GM21526 (cell line): ENCODE data around the gene CD99L2.

Experiments used
- ATAC-seq: cut with Tn5 transposase; IDR thresholded peaks from one replicate; pipeline ENCODE4 v1.9.1; 2021; ENCODE audit warnings: moderate library complexity; ENCODE audit not compliant: unreplicated experiment, low FRiP score

Gene CD99L2

DNA sequence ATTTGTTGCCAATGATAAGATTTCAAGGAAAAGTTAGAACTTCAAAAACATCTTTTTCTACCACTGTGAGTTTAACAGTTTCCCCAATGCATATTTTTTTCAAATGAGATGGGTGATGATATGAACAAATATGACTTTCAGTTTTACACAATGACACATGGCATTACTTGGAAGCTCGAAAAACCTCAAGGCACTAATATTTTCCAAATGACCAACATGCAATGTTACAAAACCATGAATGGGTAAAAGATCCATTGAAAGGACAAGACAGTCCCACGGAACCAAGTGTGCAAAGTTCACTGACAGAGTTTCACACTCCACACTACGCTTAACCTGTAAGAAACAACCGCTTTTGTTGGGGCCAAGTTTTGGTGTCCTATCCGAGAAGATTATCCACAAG lies 84.5 kb downstream of the CD99L2 start:
- ATAC-seq = no peak

DNA sequence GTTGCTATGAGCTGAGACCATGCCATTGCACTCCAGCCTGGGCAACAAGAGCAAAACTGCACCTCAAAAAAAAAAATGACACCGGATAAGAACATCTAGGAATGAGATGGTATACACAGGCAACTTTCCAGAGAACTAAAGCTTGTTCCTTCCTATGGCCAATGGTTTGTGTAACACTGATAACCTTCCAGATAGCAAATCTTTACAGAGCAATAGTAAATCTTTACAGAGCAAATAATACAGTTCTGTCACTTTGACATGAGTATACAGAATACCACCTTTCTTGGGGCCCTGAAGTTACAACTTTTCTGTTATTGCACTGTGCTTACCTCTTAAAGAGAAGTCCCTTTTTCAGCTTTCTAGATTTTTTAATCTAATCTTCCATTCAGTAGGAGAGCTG lies 91.6 kb downstream of the CD99L2 start:
- ATAC-seq = no peak

DNA sequence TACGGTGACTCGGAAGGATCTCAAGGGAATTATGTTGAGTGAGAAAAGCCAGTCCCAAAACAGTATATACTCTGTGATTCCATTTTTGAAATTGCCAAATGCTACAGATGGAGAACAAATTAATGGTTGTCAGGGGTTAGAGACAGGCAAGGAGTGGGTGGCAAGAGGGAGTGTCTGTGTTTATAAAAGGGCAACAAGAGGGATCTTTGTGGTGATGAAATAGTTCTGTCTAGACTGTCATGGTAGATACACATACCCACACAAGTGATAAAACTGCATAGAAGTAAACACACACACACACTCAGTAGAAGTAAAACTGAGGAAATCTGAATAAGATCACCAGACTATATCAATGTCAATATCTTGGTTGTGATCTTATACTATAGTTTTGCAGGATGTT lies 92.7 kb downstream of the CD99L2 start:
- ATAC-seq = no peak

DNA sequence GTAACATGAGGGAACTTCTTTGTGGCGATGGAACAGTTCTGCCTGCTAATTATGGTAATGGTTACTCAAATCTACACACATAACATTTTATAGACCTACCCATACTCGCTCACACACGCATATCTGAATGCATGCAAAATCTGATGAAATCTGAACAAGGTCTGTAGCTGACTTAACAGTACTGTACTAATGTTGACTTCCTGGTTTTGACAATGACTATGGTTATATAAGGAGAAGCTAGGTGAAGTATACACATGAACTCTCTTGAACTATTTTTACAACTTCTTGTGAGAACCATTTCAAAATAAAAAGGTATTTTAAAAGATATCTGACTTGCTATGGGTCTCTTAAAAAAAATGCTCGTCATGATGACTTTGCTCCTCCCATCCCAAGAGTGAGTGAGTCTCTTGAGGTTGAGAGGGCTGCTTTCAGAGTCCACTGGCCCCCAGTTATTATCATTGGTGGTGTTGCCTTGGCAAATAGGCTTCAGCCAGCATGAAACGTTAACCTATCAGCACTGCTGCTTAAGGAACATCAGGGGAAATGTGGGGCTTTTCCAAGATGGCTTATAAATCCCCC lies 105.4 kb downstream of the CD99L2 start:
- no peak for ATAC-seq

DNA sequence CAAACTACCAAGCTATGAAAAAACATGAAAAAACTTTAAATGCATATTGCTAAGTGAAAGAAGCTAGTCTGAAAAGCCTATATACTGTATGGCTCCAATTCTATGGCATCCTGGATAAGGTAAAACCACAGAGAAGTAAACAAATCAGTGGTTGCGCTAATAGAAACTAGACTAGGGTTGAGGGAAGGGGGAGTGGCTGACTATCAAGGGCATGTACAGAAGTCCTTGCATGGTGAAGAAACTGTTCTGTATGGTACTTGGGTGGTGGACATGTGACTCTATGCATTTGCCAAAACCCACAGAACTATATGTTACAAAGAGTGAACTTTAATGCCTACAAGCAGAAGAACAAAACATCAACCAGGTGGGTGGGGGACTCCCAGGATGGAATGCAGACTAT lies 108.4 kb downstream of the CD99L2 start:
- ATAC-seq = peak; percentile 49

DNA sequence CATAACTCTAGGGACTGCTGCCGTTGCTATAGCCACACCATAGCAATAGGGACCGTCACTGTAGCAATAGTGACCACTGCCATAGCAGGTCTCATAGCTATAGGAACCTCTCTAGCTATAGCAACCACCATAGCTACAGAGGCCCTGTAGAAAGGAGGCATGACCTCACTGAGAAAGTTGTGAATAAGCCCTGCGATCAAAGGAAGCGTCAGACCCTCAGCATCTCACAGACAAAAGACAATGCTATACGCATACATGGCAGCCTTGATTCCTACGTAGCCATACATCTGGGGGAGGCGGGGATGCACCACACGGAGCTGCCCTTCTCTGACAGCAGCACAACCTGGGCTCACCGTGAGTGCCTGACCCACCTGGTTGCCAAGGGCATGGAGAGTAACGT lies 116.8 kb downstream of the CD99L2 start:
- no peak for ATAC-seq

DNA sequence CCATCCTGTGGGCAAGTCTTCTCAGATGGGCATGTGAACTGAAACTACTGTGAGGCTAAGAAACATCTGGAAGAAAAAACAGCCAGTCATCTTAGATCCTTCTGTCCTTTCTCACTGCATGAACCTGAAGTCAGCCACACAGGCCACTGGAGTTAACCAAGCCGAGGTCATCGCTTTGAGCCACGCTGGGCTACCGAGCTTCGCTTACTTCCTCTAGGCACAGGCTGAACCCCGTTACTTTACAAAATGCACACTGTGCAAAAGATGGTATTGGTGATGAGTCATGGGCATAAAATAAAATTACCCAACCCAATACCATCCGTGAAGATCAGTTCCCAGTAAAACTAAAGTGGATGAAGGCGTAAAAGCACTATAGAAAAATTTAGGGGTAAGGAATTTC lies 119.1 kb downstream of the CD99L2 start:
- ATAC-seq = no peak

DNA sequence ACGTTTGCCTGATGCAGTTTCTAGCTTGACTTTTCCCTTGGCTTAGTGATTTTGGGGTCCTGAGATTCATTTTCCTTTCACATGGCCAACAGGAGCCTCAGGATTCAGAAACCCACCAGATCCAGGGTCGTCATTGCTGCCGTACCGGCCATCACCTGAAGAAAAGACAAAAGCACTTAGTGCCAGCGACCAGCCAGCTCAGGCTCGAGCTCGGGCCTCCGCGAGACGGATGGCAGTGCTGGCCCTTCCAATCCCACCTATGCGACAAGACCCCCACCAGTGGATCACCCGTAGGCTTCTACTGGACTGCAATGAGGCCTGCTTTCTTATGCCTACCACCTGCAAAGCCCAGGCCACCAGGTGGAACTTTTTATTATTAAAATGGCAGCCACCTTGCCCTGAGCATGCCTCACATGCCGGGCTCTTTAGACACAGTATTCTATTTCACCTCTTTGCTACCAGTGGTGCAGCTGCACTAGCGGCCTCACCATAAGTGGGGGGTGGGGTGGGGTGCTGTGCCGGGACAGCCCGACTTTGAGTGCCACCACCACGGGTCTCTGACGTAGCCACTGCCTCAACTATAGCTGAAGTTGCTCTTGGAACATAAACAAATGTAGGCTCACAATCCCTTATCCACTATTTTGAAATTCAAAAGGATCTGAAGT lies 121.0 kb downstream of the CD99L2 start:
- no peak for ATAC-seq

DNA sequence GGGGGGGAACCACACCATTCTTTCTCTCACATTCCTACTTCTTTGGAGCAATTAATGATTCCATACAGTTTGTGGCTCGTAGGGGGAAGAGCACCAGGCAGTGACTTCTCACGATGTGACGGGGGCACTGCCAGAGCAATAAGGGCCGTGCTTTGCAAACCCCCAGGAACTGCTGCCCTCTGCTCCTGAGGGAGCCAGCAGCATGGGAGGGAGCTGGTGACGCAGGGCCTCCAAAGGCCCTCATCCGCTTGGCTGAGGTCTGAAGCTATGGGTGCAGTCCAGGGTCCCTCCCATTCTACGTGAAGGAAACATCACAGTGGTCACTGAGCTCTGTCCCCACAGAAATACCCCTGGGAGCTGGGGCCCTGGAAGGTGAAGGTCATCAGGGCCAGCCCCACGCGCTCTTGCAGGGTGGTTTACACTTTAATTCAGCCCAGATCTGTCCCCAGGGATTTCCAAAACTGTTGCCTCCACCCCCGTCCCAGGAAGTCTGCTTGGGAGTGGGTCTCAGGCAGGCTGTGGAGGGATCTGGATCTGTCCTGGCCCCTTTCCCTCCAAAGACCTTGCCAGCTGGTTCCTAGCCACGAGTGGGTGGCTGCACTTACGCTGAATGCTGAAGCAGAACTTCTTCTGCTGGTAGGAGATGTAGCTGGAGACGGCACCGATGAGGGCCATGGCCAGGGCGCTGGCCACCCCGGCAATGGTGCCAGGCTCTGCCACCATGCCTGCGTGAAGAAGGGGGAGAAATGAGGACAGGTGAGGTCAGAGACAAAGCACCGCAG lies 122.7 kb downstream of the CD99L2 start:
- ATAC-seq = no peak

DNA sequence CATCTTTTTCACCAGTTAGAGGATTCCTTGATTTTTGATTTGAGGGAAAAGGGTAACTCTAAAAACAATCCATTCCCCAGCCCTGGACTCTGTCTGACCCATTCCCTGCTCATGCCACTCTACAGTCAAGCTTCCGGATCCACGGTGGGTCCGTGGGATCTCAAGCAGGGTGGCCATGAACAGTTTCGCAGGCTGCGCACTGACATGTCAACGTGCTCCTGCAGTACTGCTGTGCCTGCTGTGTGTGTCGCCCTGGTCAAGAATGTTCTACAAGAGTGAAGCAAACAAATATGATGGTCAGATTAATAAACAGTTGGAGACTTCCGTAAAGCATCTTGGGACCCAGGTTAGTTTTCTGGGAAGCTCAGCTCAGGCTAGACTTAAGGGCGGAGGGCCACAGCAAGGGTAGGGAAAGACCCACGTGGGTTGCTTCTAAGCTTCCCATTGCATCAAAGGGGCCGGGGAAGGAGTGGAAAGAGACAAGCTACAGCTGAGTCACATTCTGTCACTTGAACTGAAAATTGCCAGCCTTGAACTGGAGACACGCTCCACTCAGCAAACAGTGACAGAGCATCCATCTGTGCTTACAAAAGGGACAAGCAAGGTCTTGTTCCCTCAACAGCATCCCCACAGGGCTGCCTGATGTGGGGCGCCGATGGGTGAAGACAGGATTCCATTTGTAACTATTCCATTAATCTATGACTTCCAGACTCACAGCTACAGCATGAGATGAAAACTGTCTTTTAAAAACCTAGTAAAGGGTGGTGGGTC lies 123.5 kb downstream of the CD99L2 start:
- no peak for ATAC-seq

DNA sequence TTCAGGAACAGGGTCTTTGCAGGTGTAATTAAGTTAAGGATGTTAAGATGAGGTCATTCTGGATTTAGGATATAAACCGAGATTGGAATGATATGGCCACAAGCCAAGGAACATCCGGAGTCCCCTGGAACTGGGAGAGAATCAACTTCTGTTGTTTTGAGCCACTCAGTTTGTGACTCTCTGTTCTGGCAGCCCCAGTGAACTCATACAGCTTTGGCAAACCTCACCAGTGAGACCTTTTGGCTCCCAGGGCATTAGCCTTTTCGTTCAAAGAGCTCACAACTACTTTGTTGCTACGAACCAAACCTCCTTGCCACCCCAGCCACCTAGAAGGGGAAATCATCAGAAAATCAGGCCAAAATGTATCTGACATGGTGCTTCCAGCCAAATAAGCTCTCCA lies 124.8 kb downstream of the CD99L2 start:
- ATAC-seq = no peak

DNA sequence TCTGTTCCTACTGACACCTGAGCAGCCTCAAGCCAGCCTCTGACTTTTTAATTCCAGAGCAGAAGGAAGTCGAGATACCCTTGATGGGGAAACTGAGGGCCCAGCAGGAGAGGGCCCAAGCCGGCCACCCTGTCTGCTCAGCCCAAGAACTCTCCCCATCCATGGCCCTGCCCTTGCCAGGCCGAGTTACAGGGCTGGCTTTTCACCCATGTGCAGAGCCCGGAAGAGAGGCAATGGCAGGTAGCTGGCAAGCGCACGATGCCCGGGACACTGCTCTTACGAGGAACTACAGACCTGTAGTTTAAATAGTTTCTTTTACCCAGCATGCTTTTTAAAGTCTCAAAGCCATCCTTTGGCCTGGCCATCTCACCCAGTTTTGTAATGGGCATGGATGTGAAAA lies 125.4 kb downstream of the CD99L2 start:
- no peak for ATAC-seq

DNA sequence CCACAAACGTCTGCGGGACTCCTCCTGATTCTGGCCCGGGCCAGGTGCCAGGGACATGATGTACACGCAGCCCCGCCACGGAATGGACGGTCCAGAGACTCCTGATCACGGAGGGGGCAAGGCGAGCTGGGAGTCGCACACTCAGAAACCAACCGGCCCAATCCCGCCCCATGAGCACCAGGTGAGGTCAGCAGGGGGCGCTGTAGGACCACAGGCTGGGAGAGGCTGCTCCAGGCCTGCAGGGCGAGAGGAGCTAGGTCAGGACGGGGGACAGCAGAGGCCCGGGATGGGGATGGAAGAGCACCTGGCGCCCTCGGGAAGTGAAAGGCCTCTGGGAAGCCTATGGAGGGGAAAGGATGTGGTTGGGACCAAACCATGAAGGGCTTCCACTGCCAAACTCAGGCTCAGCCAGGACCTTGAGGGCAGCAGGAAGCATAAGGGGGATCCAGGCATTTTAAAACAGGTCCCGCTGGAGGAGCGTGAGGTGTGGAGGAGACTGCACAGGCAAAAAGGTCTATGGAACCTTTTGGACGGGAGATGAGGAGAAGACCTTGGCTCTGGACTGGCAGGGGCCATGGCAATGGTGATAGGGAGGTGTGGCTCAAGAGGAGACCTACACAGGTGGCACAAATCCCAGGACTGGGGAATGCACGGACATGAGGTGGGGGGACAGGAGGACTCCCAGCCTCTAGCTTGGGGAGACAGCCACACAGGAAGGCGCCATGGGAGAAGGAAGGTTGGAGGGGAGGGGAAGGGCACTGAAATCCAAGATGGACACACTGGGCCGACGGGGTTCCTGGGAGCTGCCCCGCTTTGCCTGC lies 126.1 kb downstream of the CD99L2 start:
- peak; percentile 68 for ATAC-seq

DNA sequence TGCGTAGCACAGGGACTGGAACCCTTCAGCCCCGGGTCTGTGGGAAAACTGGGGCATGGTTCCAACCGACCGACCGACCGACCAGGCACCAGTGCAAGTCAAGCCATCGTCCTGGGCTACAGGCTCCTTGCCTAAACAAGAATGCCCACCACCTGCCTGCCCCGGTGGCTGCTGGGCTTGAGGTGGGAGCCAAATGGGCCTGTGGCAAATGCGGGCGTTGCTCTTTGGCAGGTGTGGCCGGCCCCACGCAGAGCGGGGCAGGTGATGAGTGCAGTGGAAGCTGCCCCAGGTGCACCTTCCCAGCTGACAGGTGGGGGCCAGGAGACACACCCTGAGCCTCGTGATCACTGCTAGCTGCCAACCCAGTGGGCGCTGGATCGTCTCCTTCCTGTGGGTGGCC lies 127.4 kb downstream of the CD99L2 start:
- ATAC-seq = no peak

DNA sequence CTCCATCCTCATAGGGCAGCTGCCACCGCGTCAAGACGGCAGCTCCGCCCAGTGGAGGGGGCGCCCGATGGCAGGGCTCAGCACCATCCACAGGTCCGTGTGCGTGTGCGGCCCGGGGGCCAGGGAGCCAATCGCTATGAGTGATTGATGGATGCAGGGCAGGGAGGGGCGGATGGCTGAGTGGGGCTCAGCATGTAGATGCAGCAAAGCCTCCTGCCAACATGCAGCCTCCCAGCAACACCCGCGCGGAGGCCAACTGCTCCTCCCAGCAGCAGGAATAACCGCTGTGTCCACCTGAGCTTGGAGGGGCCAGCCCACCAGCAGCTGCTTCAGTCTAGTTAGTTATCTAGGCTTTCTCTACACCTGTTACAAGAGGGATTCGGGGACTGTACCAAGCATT lies 127.8 kb downstream of the CD99L2 start:
- ATAC-seq = no peak

DNA sequence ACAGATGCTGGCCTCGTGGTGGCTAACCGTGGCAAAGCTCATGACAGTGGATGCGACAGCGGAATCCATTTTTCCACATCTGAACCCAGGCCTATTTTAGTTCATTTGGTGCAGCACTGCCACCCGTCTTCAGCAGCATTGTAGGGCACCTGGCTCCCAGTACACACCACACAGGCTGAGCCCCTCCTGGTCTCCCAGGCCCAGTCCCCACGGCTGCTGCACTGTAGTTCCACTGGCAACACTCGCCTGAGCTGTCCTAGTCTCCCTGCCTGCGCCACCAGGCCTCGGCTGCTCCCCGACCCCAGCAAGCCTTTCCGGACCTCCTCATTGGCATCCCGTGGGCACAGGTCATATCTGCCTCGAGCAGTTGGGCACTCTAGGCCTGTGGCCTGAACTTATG lies 129.1 kb downstream of the CD99L2 start:
- no peak for ATAC-seq

DNA sequence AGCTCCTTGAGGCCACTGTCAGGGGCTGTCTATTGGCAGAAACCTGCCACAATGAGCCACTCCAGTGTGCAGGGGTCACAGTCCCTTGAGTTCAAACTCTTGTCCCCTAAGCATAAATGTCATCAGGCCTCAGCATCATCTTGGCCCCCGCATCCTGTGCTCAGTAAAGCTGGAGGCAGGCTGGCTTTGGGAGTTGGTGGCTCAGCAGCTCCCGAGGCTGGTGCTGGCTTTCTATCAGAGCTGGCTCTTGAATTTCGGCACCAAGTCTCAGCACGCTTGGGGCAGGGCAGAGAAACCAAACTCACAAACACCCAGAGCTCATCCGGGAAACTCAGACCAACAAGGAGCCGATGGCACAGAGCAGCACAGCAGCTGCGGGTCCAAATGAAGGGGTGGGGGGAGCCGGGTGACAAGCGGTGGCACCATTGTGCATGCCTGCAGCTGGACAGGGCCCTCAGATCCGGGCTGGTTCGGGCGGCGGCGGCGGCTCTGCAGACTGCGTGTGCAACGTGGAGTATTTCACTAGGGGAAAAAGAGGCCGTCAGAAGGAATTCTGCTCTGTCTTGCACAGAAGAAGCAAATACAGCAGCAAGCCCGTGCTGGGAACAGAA lies 129.8 kb downstream of the CD99L2 start:
- ATAC-seq = no peak

DNA sequence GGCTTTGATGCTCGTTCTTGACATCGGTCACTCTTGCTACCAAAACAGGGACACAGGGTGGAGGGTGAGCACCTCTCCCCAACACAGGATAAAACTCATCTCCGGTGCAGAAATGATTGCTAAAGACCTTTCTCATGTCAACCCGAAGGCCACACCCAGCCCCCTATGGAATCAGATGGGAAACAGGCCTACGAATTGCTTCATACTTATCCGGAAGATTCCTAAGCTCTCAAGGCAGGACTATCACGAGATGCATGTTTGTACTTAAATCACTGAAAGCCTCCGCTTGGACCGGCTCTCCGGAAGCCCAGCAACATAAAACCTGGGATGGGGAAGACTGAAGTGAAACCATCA lies 130.4 kb downstream of the CD99L2 start:
- no peak for ATAC-seq

DNA sequence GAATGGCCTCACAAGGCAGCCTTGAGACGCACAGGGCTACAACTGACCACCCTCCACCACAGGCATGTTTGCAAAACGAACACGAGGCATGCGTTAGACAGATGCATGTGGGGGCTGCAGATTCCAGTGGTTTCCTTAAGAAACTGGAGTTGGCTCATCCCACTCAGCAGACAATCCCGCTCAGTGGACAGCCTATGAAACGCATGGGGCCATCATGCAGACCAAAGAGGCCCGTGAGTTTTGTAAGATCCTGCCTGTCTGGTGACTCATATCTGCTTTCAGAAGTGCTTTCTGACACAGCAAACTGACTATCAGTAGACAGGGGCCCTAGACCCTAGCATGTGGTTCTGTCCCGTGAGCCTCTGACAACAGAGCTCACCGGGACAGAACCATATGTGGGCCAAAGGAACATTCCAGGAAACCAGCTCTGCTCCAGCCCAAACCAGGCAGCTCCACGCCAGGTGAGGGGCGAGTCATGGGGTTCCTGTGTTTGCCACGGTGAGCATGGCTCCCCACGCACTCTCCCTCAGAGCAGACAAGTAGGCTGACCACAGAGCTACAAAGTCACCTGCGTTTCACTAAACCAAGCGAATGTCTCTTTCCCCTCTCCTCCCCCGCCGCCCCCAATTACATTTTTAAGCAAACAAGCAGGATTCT lies 130.9 kb downstream of the CD99L2 start:
- no peak for ATAC-seq

DNA sequence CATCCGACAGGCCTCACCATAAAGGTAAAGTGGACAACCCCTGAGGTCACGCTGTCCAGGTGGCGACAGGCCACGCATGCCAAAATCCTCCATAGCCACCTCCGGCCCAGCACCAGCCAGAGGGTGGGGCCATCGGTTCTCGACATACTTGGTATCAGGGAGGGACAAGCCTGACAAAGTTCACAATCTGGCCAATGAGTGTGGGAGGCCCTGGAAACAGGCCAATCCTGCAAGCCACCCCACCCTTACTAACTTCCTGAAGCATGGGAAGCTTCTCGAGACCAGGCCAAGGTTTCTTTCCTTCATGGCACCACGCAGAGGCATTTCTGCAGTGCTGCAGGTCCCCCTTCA lies 131.4 kb downstream of the CD99L2 start:
- ATAC-seq = no peak
